ENCODE results near the gene RADX.
A peak's percentile ranks its signal among the peaks of the same experiment; 100 is the strongest.

RADX gene

GRCh38 chrX:106612393-106612763 is 600 bp downstream of the RADX start:
- H3K79me2 ChIP-seq (ENCODE audit: control insufficient read depth, low read length) = peaks cover 55% of the 10 kb centered on the region
- no peaks in the 10 kb centered on the region for H3F3A ChIP-seq (ENCODE audit: control insufficient read depth, insufficient read depth)
- H3K9me2 ChIP-seq (replicated peaks; ENCODE audit: control insufficient read depth, low read length) = no peaks in the 10 kb centered on the region
- no peaks in the 10 kb centered on the region for H3K27me3 ChIP-seq (ENCODE audit: control insufficient read depth, low read length)
- TF ChIP-seq EZH2phosphoT487 (IDR thresholded peaks at IDR 0.05; ENCODE audit: borderline replicate concordance, low read length) (no peak), CTCF (IDR thresholded peaks at IDR 0.05; ENCODE audit: low read depth, low read length, poor library complexity, severe bottlenecking) (no peak)
- H3K4me1 ChIP-seq (ENCODE audit: control insufficient read depth, low read length) = peaks cover 14% of the 10 kb centered on the region
- H3K27ac ChIP-seq (ENCODE audit: low read depth, low read length) = peak overlapping the region; percentile 66
- H3K9me3 ChIP-seq (ENCODE audit: control insufficient read depth, insufficient read depth, low read length) = no peaks in the 10 kb centered on the region
- no peaks in the 10 kb centered on the region; the same call in 1 of the 2 replicates for H3K36me3 ChIP-seq (ENCODE audit: control insufficient read depth, low read length)
- H3K4me3 ChIP-seq (ENCODE audit: low read length) = peak overlapping the region; percentile 85
- H4K20me1 ChIP-seq (ENCODE audit: control insufficient read depth, insufficient read depth, low read depth, low read length) = no peaks in the 10 kb centered on the region
- H3K4me2 ChIP-seq (ENCODE audit: low read length) = peak overlapping the region; percentile 71

GRCh38 chrX:106613277-106613676 is 1.5 kb downstream of the RADX start:
- no peaks in the 10 kb centered on the region for H3F3A ChIP-seq (ENCODE audit: control insufficient read depth, insufficient read depth)
- H3K4me2 ChIP-seq (ENCODE audit: low read length) = peak overlapping the region; percentile 71
- H3K36me3 ChIP-seq (ENCODE audit: control insufficient read depth, low read length) = no peaks in the 10 kb centered on the region; the same call in 1 of the 2 replicates
- H3K4me1 ChIP-seq (ENCODE audit: control insufficient read depth, low read length) = peaks cover 14% of the 10 kb centered on the region
- no peaks in the 10 kb centered on the region for H3K27me3 ChIP-seq (ENCODE audit: control insufficient read depth, low read length)
- H3K27ac ChIP-seq (ENCODE audit: low read depth, low read length) = peak overlapping the region; percentile 66
- H3K4me3 ChIP-seq (ENCODE audit: low read length) = peak overlapping the region; percentile 85
- no peaks in the 10 kb centered on the region for H3K9me3 ChIP-seq (ENCODE audit: control insufficient read depth, insufficient read depth, low read length)
- H3K9me2 ChIP-seq (replicated peaks; ENCODE audit: control insufficient read depth, low read length) = no peaks in the 10 kb centered on the region
- no peaks in the 10 kb centered on the region for H4K20me1 ChIP-seq (ENCODE audit: control insufficient read depth, insufficient read depth, low read depth, low read length)
- TF ChIP-seq EZH2phosphoT487 (IDR thresholded peaks at IDR 0.05; ENCODE audit: borderline replicate concordance, low read length) = no peak
- TF ChIP-seq CTCF (IDR thresholded peaks at IDR 0.05; ENCODE audit: low read depth, low read length, poor library complexity, severe bottlenecking) = no peak
- peaks cover 64% of the 10 kb centered on the region for H3K79me2 ChIP-seq (ENCODE audit: control insufficient read depth, low read length)

- H4K20me1 ChIP-seq (ENCODE audit: control insufficient read depth, insufficient read depth, low read depth, low read length) = no peaks in the 10 kb centered on the region
- no peaks in the 10 kb centered on the region for H3K9me3 ChIP-seq (ENCODE audit: control insufficient read depth, insufficient read depth, low read length)
- H3K27me3 ChIP-seq (ENCODE audit: control insufficient read depth, low read length) = no peaks in the 10 kb centered on the region
- peak overlapping the region; percentile 71 for H3K4me2 ChIP-seq (ENCODE audit: low read length)
- no peak overlapping the region for H3K4me3 ChIP-seq (ENCODE audit: low read length)
- no peaks in the 10 kb centered on the region for H3K9me2 ChIP-seq (replicated peaks; ENCODE audit: control insufficient read depth, low read length)
- no peak overlapping the region for H3K27ac ChIP-seq (ENCODE audit: low read depth, low read length)
- H3F3A ChIP-seq (ENCODE audit: control insufficient read depth, insufficient read depth) = no peaks in the 10 kb centered on the region
- H3K4me1 ChIP-seq (ENCODE audit: control insufficient read depth, low read length) = peaks cover 14% of the 10 kb centered on the region
- TF ChIP-seq EZH2phosphoT487 (IDR thresholded peaks at IDR 0.05; ENCODE audit: borderline replicate concordance, low read length) (no peak), CTCF (IDR thresholded peaks at IDR 0.05; ENCODE audit: low read depth, low read length, poor library complexity, severe bottlenecking) (no peak)
- peaks cover 74% of the 10 kb centered on the region for H3K79me2 ChIP-seq (ENCODE audit: control insufficient read depth, low read length)
- no peaks in the 10 kb centered on the region; the same call in 1 of the 2 replicates for H3K36me3 ChIP-seq (ENCODE audit: control insufficient read depth, low read length)
Measured at GRCh38 chrX:106615041-106615440, 3.3 kb downstream of the RADX start.
